Activated naive CD8-positive, alpha-beta T cell treated with anti-CD3 and anti-CD28 coated beads, Interleukin-2, amount 10 ng/mL, durations not matched to agents 7 days and 5 days (primary cell): Measurements from ENCODE around the gene UBAC2. TPM values are rescaled to one million over a fixed set of nuclear protein-coding genes. Genes with fewer than 3 reads are reported as not detected.

Source experiments
- ATAC-seq: fragments of 150-1000 bp; cut with Tn5 transposase; one replicate; pipeline ENCODE4 v1.10.0; 2021; ENCODE audit warnings: low read depth, moderate library complexity
- POLR2A ChIA-PET: fragments of 350-600 bp; sonication (Branson Sonifier 250); formaldehyde crosslinking; loops from one replicate; lab custom pipeline; 2021; ENCODE audit warnings: antibody characterized with exemption; lab: Charles Lee
- DNase-seq: peaks from one replicate; pipeline ENCODE4 v3.0.0; 2021
- H3K27ac Mint-ChIP-seq: one replicate; pipeline ENCODE4 v1.8.0; 2022; ENCODE audit warnings: mild to moderate bottlenecking, mixed read lengths
- H3K27me3 Mint-ChIP-seq: one replicate; pipeline ENCODE4 v1.8.0; 2022; ENCODE audit warnings: mild to moderate bottlenecking, moderate library complexity, mixed read lengths
- H3K36me3 Mint-ChIP-seq: one replicate; pipeline ENCODE4 v1.8.0; 2021; ENCODE audit warnings: mild to moderate bottlenecking, mixed read lengths
- H3K4me1 Mint-ChIP-seq: one replicate; pipeline ENCODE4 v1.8.0; 2021; ENCODE audit warnings: mixed read lengths
- H3K4me3 Mint-ChIP-seq: one replicate; pipeline ENCODE4 v1.8.0; 2022; ENCODE audit warnings: mild to moderate bottlenecking, moderate library complexity, mixed read lengths
- H3K9me3 Mint-ChIP-seq: one replicate; pipeline ENCODE4 v1.8.0; 2021; ENCODE audit warnings: mixed read lengths
- total RNA-seq, 2 experiments: library from RNA; stranded (reverse); gene quantifications; one replicate each; pipeline ENCODE4 v1.2.3, GENCODE V29; 2021

The UBAC2 gene
- total RNA-seq, 2 experiments from 2014 or later, result 79.1 to 80.8 TPM

- no peaks in the 10 kb centered on the region for H3K4me1 Mint-ChIP-seq
- peaks cover 6% of the 10 kb centered on the region for H3K27me3 Mint-ChIP-seq
- no peak overlapping the region for H3K27ac Mint-ChIP-seq
- no peak overlapping the region for H3K4me3 Mint-ChIP-seq
- H3K9me3 Mint-ChIP-seq, result peaks cover 5% of the 10 kb centered on the region
- DNase-seq (no peak), ATAC-seq (no peak)
- POLR2A ChIA-PET, result no interaction called here
- peaks cover 1% of the 10 kb centered on the region for H3K36me3 Mint-ChIP-seq
Measured at GRCh38 chr13:99165753-99166587, 34.7 kb upstream of the UBAC2 start.

GRCh38 chr13:99172951-99173350, 27.7 kb upstream of the UBAC2 start:
- Mint-ChIP-seq H3K4me1 (peaks cover 12% of the 10 kb centered on the region), H3K36me3 (peaks cover 1% of the 10 kb centered on the region), H3K27ac (no peak overlapping the region), H3K27me3 (peaks cover 7% of the 10 kb centered on the region), H3K9me3 (peaks cover 1% of the 10 kb centered on the region), H3K4me3 (no peak overlapping the region)
- ATAC-seq (no peak), DNase-seq (no peak)
- POLR2A ChIA-PET, result no interaction called here

GRCh38 chr13:99173606-99174005, 27.0 kb upstream of the UBAC2 start:
- Mint-ChIP-seq H3K4me1 (peaks cover 18% of the 10 kb centered on the region), H3K27me3 (peaks cover 7% of the 10 kb centered on the region), H3K36me3 (peaks cover 1% of the 10 kb centered on the region), H3K4me3 (no peak overlapping the region), H3K9me3 (no peaks in the 10 kb centered on the region), H3K27ac (no peak overlapping the region)
- DNase-seq (no peak), ATAC-seq (no peak)
- POLR2A ChIA-PET, result no interaction called here

GRCh38 chr13:99174533-99175100, 26.0 kb upstream of the UBAC2 start:
- peaks cover 24% of the 10 kb centered on the region for H3K4me1 Mint-ChIP-seq
- H3K4me3 Mint-ChIP-seq, result no peak overlapping the region
- DNase-seq (no peak), ATAC-seq (no peak)
- peaks cover 6% of the 10 kb centered on the region for H3K27me3 Mint-ChIP-seq
- H3K9me3 Mint-ChIP-seq, result no peaks in the 10 kb centered on the region
- peaks cover 1% of the 10 kb centered on the region for H3K36me3 Mint-ChIP-seq
- H3K27ac Mint-ChIP-seq, result no peak overlapping the region
- POLR2A ChIA-PET, result no interaction called here

- POLR2A ChIA-PET, result interaction anchor here (0.6 to 1.3 kb wide), 8 partner anchors 12 to 148 kb away, joined by 3 to 9 read pairs (median 4); partner anchors contain the start of gene UBAC2
- Mint-ChIP-seq H3K36me3 (peaks cover 3% of the 10 kb centered on the region), H3K27me3 (peaks cover 5% of the 10 kb centered on the region), H3K9me3 (peaks cover 8% of the 10 kb centered on the region), H3K27ac (no peak overlapping the region), H3K4me3 (peak overlapping the region; percentile 52), H3K4me1 (peaks cover 25% of the 10 kb centered on the region)
- ATAC-seq (peak; percentile 86), DNase-seq (peak; percentile 76)
Measured at GRCh38 chr13:99176309-99177276, 24.1 kb upstream of the UBAC2 start.

DNA sequence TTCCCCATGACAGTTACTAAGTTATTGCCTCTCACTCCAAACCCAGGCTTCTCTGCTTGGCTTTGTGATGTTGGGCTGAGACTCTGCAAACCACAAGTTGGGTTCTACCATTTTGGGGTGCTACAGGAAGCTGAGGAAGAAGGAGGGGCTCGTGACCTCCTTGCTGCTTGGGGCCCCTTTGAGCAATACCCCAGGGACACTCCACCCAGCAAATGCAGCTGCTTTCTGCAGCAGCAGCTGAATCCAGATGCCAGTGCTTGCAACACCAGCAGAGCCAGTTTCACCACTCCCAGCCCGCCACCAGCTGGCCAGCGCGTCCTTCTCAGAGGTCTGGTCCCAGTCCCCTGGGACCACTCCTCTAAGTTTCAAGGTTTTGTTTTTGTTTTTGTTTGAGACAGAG, 22.0 kb upstream of the UBAC2 start:
- POLR2A ChIA-PET, result interaction anchor here (1.1 kb wide), 1 partner anchor 86 kb away, joined by 3 read pairs; no protein-coding TSS in a partner anchor
- H3K36me3 Mint-ChIP-seq, result peaks cover 5% of the 10 kb centered on the region
- H3K4me1 Mint-ChIP-seq, result peaks cover 22% of the 10 kb centered on the region
- peak overlapping the region; percentile 35 for H3K4me3 Mint-ChIP-seq
- peak; percentile 59 for ATAC-seq
- H3K27me3 Mint-ChIP-seq, result peaks cover 3% of the 10 kb centered on the region
- H3K27ac Mint-ChIP-seq, result peak overlapping the region; percentile 76
- DNase-seq, result no peak
- H3K9me3 Mint-ChIP-seq, result peaks cover 9% of the 10 kb centered on the region

DNA sequence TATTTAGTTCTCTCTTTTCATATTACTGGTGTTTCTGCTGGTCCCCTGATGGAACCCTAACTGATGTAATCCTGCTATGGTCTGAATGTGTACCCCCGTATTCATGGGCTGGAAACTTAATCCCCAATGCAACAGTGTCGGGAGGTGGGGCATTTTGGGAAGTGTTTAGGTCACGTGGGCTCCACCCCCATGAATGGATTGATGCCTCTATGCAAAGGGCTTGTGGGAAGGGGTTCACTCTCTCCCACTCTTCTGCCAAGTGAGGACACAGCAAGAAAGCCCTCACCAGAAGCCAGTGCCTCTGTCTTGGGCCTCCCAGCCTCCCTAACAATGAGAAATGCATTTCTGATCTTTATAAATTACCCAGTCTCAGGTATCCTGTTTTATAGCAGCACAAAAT, 21.2 kb upstream of the UBAC2 start:
- no peak overlapping the region for H3K4me3 Mint-ChIP-seq
- H3K27me3 Mint-ChIP-seq, result peaks cover 3% of the 10 kb centered on the region
- POLR2A ChIA-PET, result no interaction called here
- peak overlapping the region; percentile 76 for H3K27ac Mint-ChIP-seq
- H3K9me3 Mint-ChIP-seq, result peaks cover 11% of the 10 kb centered on the region
- DNase-seq (no peak), ATAC-seq (no peak)
- peaks cover 7% of the 10 kb centered on the region for H3K36me3 Mint-ChIP-seq
- H3K4me1 Mint-ChIP-seq, result peaks cover 22% of the 10 kb centered on the region

DNA sequence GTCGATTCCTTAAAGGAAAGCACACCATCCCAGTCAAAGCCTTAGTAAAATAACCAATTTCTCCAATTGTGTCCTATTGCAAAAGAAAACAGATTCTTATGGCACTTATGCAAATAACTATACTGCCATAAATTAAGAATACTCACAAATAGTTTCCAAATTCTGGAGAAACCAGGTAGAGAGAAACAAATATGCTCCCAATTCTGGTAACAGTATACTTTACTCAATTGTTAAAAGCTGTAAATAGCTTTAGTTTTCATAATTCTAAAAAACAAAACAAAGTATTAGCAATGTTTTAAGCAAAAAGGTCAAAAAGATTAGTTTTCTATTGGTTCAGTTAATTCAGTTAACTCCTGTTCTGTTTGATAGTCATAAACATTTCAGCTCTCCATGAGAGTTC, 18.2 kb upstream of the UBAC2 start:
- POLR2A ChIA-PET, result no interaction called here
- DNase-seq (no peak), ATAC-seq (no peak)
- Mint-ChIP-seq H3K4me3 (no peak overlapping the region), H3K9me3 (peaks cover 11% of the 10 kb centered on the region), H3K4me1 (peaks cover 15% of the 10 kb centered on the region), H3K27me3 (no peaks in the 10 kb centered on the region), H3K27ac (no peak overlapping the region), H3K36me3 (peaks cover 7% of the 10 kb centered on the region)

- no peak for DNase-seq
- H3K27me3 Mint-ChIP-seq, result no peaks in the 10 kb centered on the region
- peaks cover 9% of the 10 kb centered on the region for H3K9me3 Mint-ChIP-seq
- no peak for ATAC-seq
- no peaks in the 10 kb centered on the region for H3K4me1 Mint-ChIP-seq
- POLR2A ChIA-PET, result interaction anchor here (1.0 kb wide), 1 partner anchor 15 kb away, joined by 3 read pairs; the partner anchor contains the start of gene UBAC2
- no peak overlapping the region for H3K4me3 Mint-ChIP-seq
- peaks cover 7% of the 10 kb centered on the region for H3K36me3 Mint-ChIP-seq
- H3K27ac Mint-ChIP-seq, result no peak overlapping the region
Measured at GRCh38 chr13:99185606-99186005, 15.0 kb upstream of the UBAC2 start.

GRCh38 chr13:99190147-99190985, 10.3 kb upstream of the UBAC2 start:
- POLR2A ChIA-PET, result no interaction called here
- H3K4me3 Mint-ChIP-seq, result no peak overlapping the region
- H3K36me3 Mint-ChIP-seq, result no peaks in the 10 kb centered on the region
- ATAC-seq, result no peak
- H3K4me1 Mint-ChIP-seq, result peaks cover 8% of the 10 kb centered on the region
- H3K27ac Mint-ChIP-seq, result no peak overlapping the region
- no peaks in the 10 kb centered on the region for H3K9me3 Mint-ChIP-seq
- H3K27me3 Mint-ChIP-seq, result no peaks in the 10 kb centered on the region
- no peak for DNase-seq

DNA sequence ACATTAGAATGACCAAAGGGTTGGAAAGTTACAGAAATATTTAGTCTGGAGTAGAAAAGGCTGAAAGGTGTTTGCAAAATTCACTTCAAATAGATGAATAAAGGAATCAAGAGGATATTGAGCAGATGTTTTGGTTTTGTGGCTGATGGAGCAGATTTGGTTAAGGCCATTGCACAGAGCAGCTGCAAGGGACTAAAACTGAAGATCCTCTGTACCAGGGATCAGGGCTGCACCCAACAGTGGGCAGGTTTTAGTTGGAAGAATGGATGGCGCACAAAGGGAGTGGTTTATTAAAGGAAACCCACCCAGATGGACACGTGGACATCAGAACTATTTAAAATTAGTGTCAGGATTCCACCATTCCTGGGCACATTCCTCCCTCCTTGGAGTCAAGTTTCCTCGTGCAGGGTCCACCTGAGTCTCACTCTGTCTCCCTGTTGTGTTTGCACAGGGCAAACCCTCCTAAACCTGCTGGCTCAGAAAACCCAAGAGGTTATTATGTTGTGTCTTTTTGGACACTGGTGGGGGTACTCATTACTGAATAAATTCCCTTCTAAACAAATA, 9.2 kb upstream of the UBAC2 start:
- DNase-seq (no peak), ATAC-seq (no peak)
- peaks cover 10% of the 10 kb centered on the region for H3K4me1 Mint-ChIP-seq
- no peaks in the 10 kb centered on the region for H3K36me3 Mint-ChIP-seq
- H3K27ac Mint-ChIP-seq, result no peak overlapping the region
- H3K4me3 Mint-ChIP-seq, result no peak overlapping the region
- H3K9me3 Mint-ChIP-seq, result no peaks in the 10 kb centered on the region
- no peaks in the 10 kb centered on the region for H3K27me3 Mint-ChIP-seq
- POLR2A ChIA-PET, result no interaction called here

GRCh38 chr13:99191900-99192399, 8.7 kb upstream of the UBAC2 start:
- DNase-seq, result no peak
- no peaks in the 10 kb centered on the region for H3K36me3 Mint-ChIP-seq
- H3K9me3 Mint-ChIP-seq, result no peaks in the 10 kb centered on the region
- no peak overlapping the region for H3K27ac Mint-ChIP-seq
- no peak for ATAC-seq
- POLR2A ChIA-PET, result no interaction called here
- H3K4me1 Mint-ChIP-seq, result peaks cover 13% of the 10 kb centered on the region
- H3K27me3 Mint-ChIP-seq, result no peaks in the 10 kb centered on the region
- H3K4me3 Mint-ChIP-seq, result no peak overlapping the region
